Activated T-cell treated with anti-CD3 and anti-CD28 coated beads for 24 hours (primary cell): Measurements from ENCODE around the gene STRA6.
"Not testable (repeated sequence)": the region's sequence is repeated elsewhere in the genome, so short reads cannot be mapped to it uniquely, and the experiment has no call there.

ENCODE experiments used
- DNase-seq: peaks from one replicate; pipeline ENCODE4 v3.0.0-alpha.2; 2020; ENCODE audit warnings: low read depth

Gene STRA6

GRCh38 chr15:74179983-74180880 lies 22.4 kb downstream of the STRA6 start:
- no peak for DNase-seq

GRCh38 chr15:74179101-74179841 lies 23.3 kb downstream of the STRA6 start:
- DNase-seq, result no peak

GRCh38 chr15:74178326-74179100 lies 24.1 kb downstream of the STRA6 start:
- DNase-seq, result no peak

- DNase-seq, result no peak
Observed at GRCh38 chr15:74176262-74177214, 26.0 kb downstream of the STRA6 start.

GRCh38 chr15:74175271-74176191 lies 27.1 kb downstream of the STRA6 start:
- DNase-seq, result no peak

GRCh38 chr15:74174958-74175253 lies 27.7 kb downstream of the STRA6 start:
- no peak for DNase-seq

GRCh38 chr15:74174219-74174957 lies 28.2 kb downstream of the STRA6 start:
- DNase-seq, result no peak

- DNase-seq, result no peak
Observed at GRCh38 chr15:74173380-74174218, 29.0 kb downstream of the STRA6 start, which contains the start of gene ISLR. Gene ISLR (plus strand): TSS chr15:74173710. CDS start chr15:74174859, 1,149 bp downstream.

GRCh38 chr15:74172701-74173379 lies 29.7 kb downstream of the STRA6 start:
- no peak for DNase-seq

- DNase-seq, result no peak
Observed at GRCh38 chr15:74171965-74172541, 30.5 kb downstream of the STRA6 start.

- DNase-seq, result no peak
Observed at GRCh38 chr15:74170875-74171578, 31.6 kb downstream of the STRA6 start.

GRCh38 chr15:74170071-74170844 lies 32.3 kb downstream of the STRA6 start:
- no peak for DNase-seq

- DNase-seq, result no peak
Observed at GRCh38 chr15:74168711-74169126, 33.9 kb downstream of the STRA6 start.

- no peak for DNase-seq
Observed at GRCh38 chr15:74167891-74168331, 34.7 kb downstream of the STRA6 start.

GRCh38 chr15:74165461-74165860 lies 37.1 kb downstream of the STRA6 start:
- no peak for DNase-seq

- not testable (repeated sequence) for DNase-seq
Observed at GRCh38 chr15:74162195-74162536, 40.4 kb downstream of the STRA6 start.
